Measurements from ENCODE around the gene ZNF423. TPM values are rescaled to one million over a fixed set of nuclear protein-coding genes. Genes with fewer than 3 reads are reported as not detected.

Gene ZNF423
- total RNA-seq, 4 donors from 2014 or later, result 6.6 to 22.9 (median 8.6) TPM

DNA sequence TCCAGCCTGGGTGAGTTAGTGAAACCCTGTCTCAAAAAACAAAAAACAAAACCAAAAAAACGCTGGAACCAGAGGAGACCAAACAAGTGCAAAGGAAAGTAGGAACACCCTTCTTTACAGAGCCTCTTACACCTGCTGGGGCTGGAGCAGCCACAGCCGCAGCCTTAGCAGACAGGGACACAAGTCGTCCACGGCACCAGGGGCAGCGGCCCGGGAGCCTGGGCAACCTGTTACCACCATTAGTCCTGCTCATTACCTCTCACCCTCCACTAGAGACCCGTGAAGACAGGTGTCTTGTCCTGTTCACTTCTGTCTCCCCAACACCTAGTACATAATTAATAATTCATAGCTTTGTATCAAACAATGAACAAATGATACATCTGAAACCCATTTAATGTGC, 398.7 kb downstream of the ZNF423 start:
- DNase-seq (ENCODE audit: low spot score) (no peak), ATAC-seq (ENCODE audit: low FRiP score) (no peak)
- TF ChIP-seq, protein P1, sequence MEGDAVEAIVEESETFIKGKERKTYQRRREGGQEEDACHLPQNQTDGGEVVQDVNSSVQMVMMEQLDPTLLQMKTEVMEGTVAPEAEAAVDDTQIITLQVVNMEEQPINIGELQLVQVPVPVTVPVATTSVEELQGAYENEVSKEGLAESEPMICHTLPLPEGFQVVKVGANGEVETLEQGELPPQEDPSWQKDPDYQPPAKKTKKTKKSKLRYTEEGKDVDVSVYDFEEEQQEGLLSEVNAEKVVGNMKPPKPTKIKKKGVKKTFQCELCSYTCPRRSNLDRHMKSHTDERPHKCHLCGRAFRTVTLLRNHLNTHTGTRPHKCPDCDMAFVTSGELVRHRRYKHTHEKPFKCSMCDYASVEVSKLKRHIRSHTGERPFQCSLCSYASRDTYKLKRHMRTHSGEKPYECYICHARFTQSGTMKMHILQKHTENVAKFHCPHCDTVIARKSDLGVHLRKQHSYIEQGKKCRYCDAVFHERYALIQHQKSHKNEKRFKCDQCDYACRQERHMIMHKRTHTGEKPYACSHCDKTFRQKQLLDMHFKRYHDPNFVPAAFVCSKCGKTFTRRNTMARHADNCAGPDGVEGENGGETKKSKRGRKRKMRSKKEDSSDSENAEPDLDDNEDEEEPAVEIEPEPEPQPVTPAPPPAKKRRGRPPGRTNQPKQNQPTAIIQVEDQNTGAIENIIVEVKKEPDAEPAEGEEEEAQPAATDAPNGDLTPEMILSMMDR (IDR thresholded peaks at IDR 0.05), result no peak

DNA sequence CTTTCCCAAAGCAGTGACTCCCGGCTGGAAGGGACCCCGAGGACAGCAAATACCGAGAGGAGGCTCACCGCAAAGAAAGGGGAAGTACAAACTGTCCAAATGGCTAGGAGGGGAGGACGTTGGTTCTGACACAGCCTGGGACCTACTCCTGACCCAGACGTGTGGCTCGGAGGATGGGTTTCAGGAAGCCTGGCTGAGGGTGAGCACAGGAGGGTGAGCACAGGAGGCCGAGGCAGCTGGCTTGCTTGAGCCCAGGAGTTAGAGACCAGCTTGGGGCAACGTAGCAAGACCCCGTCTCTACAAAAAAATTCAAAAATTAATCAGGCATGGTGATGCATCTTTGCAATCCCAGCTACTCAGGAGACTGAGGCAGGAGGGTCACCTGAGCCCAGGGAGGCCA, 399.1 kb downstream of the ZNF423 start:
- ATAC-seq (ENCODE audit: low FRiP score) (no peak), DNase-seq (ENCODE audit: low spot score) (no peak)
- TF ChIP-seq, protein P1 (IDR thresholded peaks at IDR 0.05), result no peak

- ATAC-seq (ENCODE audit: low FRiP score) (no peak), DNase-seq (ENCODE audit: low spot score) (peak; percentile 10)
- TF ChIP-seq, protein P1 (IDR thresholded peaks at IDR 0.05), result no peak
Observed at GRCh38 chr16:49455991-49456745, 399.7 kb downstream of the ZNF423 start.

- DNase-seq (ENCODE audit: low spot score) (peak; percentile 18), ATAC-seq (ENCODE audit: low FRiP score) (no peak)
- TF ChIP-seq, protein P1 (IDR thresholded peaks at IDR 0.05), result no peak
Observed at GRCh38 chr16:49455181-49455990, 400.5 kb downstream of the ZNF423 start.

DNA sequence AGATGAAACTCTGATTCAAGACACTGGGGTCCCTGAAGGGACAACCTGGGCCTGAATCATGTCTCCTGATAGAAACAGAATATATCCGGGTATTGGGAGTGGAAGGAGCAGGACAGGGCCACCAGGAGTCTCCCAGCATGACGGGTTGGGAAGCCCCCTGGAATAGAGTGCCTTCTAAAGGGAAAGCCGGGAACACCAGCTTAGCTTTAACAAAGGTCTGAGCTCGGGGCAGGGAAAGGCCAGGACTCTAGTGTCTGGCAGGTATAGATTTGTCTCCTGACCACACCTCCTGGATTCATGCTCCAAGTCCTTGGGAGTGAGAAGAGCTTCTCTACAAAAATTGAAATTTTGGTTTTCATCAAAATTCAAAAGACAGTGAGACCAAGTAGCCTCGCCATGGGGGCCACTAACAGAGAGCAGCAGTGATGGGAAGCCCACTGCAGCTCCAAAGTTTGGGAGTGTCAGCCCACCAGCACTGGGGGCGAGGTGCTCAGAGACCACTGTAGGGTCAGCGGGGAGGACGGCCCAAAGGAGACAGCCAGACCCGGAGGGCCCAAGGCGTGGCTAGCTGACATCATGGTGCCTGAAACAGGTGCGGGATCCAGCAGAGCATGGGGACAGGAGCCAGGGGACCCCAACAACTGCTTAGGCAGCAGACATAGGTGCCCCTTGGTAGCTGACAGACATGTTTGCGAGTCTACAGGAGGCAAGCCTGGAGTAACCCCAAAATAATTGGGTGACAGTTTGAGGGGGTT, 401.3 kb downstream of the ZNF423 start:
- DNase-seq (ENCODE audit: low spot score), result peak; percentile 8
- TF ChIP-seq, protein P1 (IDR thresholded peaks at IDR 0.05), result no peak
- no peak for ATAC-seq (ENCODE audit: low FRiP score)

GRCh38 chr16:49453983-49454382, 401.9 kb downstream of the ZNF423 start:
- ATAC-seq (ENCODE audit: low FRiP score), result no peak
- TF ChIP-seq, protein P1 (IDR thresholded peaks at IDR 0.05), result no peak
- DNase-seq (ENCODE audit: low spot score), result peak; percentile 18
